Measurements from ENCODE around the gene VEPH1.

Gene VEPH1

GRCh38 chr3:157261000-157261399 lies 242.2 kb downstream of the VEPH1 start:
- Histone ChIP-seq H3K27me3 (replicated peaks; ENCODE audit: control insufficient read depth, insufficient read depth, low read length, poor library complexity, severe bottlenecking) (no peaks in the 10 kb centered on the region), H3K36me3 (ENCODE audit: control insufficient read depth, insufficient read depth, low read length) (no peaks in the 10 kb centered on the region), H3K4me3 (ENCODE audit: insufficient read depth, low read depth, low read length, poor library complexity, severe bottlenecking) (no peak overlapping the region), H3K27ac (ENCODE audit: insufficient read depth, low read length, poor library complexity, severe bottlenecking) (no peak overlapping the region), H3K4me1 (ENCODE audit: control insufficient read depth, insufficient read depth, low read length, poor library complexity, severe bottlenecking) (no peaks in the 10 kb centered on the region), H3K9me3 (ENCODE audit: control insufficient read depth, low read length) (no peaks in the 10 kb centered on the region)
- DNase-seq: no peak

GRCh38 chr3:157259825-157260224 lies 243.4 kb downstream of the VEPH1 start:
- H3K27me3 ChIP-seq (replicated peaks; ENCODE audit: control insufficient read depth, insufficient read depth, low read length, poor library complexity, severe bottlenecking): no peaks in the 10 kb centered on the region
- no peaks in the 10 kb centered on the region for H3K36me3 ChIP-seq (ENCODE audit: control insufficient read depth, insufficient read depth, low read length)
- DNase-seq: no peak
- no peaks in the 10 kb centered on the region for H3K4me1 ChIP-seq (ENCODE audit: control insufficient read depth, insufficient read depth, low read length, poor library complexity, severe bottlenecking)
- no peak overlapping the region for H3K27ac ChIP-seq (ENCODE audit: insufficient read depth, low read length, poor library complexity, severe bottlenecking)
- H3K9me3 ChIP-seq (ENCODE audit: control insufficient read depth, low read length): no peaks in the 10 kb centered on the region
- H3K4me3 ChIP-seq (ENCODE audit: insufficient read depth, low read depth, low read length, poor library complexity, severe bottlenecking): no peak overlapping the region

GRCh38 chr3:157257101-157257500 lies 246.1 kb downstream of the VEPH1 start:
- DNase-seq: no peak
- H3K4me1 ChIP-seq (ENCODE audit: control insufficient read depth, insufficient read depth, low read length, poor library complexity, severe bottlenecking): no peaks in the 10 kb centered on the region
- H3K36me3 ChIP-seq (ENCODE audit: control insufficient read depth, insufficient read depth, low read length): no peaks in the 10 kb centered on the region

GRCh38 chr3:157255797-157256196 lies 247.4 kb downstream of the VEPH1 start:
- DNase-seq: no peak
- no peaks in the 10 kb centered on the region for H3K27me3 ChIP-seq (replicated peaks; ENCODE audit: control insufficient read depth, insufficient read depth, low read length, poor library complexity, severe bottlenecking)
- H3K9me3 ChIP-seq (ENCODE audit: control insufficient read depth, low read length): no peaks in the 10 kb centered on the region
- no peaks in the 10 kb centered on the region for H3K36me3 ChIP-seq (ENCODE audit: control insufficient read depth, insufficient read depth, low read length)
- H3K4me1 ChIP-seq (ENCODE audit: control insufficient read depth, insufficient read depth, low read length, poor library complexity, severe bottlenecking): no peaks in the 10 kb centered on the region
- H3K27ac ChIP-seq (ENCODE audit: insufficient read depth, low read length, poor library complexity, severe bottlenecking): no peak overlapping the region
- H3K4me3 ChIP-seq (ENCODE audit: insufficient read depth, low read depth, low read length, poor library complexity, severe bottlenecking): no peak overlapping the region

More at GRCh38 chr3:157257101-157257500, 246.1 kb downstream of the VEPH1 start:
- Histone ChIP-seq H3K27ac (ENCODE audit: insufficient read depth, low read length, poor library complexity, severe bottlenecking) (no peak overlapping the region), H3K9me3 (ENCODE audit: control insufficient read depth, low read length) (no peaks in the 10 kb centered on the region), H3K27me3 (replicated peaks; ENCODE audit: control insufficient read depth, insufficient read depth, low read length, poor library complexity, severe bottlenecking) (no peaks in the 10 kb centered on the region), H3K4me3 (ENCODE audit: insufficient read depth, low read depth, low read length, poor library complexity, severe bottlenecking) (no peak overlapping the region)

- Histone ChIP-seq H3K27me3 (replicated peaks; ENCODE audit: control insufficient read depth, insufficient read depth, low read length, poor library complexity, severe bottlenecking) (no peaks in the 10 kb centered on the region), H3K4me1 (ENCODE audit: control insufficient read depth, insufficient read depth, low read length, poor library complexity, severe bottlenecking) (no peaks in the 10 kb centered on the region), H3K9me3 (ENCODE audit: control insufficient read depth, low read length) (no peaks in the 10 kb centered on the region), H3K36me3 (ENCODE audit: control insufficient read depth, insufficient read depth, low read length) (no peaks in the 10 kb centered on the region), H3K4me3 (ENCODE audit: insufficient read depth, low read depth, low read length, poor library complexity, severe bottlenecking) (no peak overlapping the region), H3K27ac (ENCODE audit: insufficient read depth, low read length, poor library complexity, severe bottlenecking) (no peak overlapping the region)
- no peak for DNase-seq
These were observed 251.5 kb downstream of the VEPH1 start for GRCh38 chr3:157251685-157252084.

GRCh38 chr3:157249606-157250005 lies 253.6 kb downstream of the VEPH1 start:
- Histone ChIP-seq H3K4me3 (ENCODE audit: insufficient read depth, low read depth, low read length, poor library complexity, severe bottlenecking) (no peak overlapping the region), H3K36me3 (ENCODE audit: control insufficient read depth, insufficient read depth, low read length) (no peaks in the 10 kb centered on the region), H3K27me3 (replicated peaks; ENCODE audit: control insufficient read depth, insufficient read depth, low read length, poor library complexity, severe bottlenecking) (no peaks in the 10 kb centered on the region), H3K9me3 (ENCODE audit: control insufficient read depth, low read length) (no peaks in the 10 kb centered on the region), H3K27ac (ENCODE audit: insufficient read depth, low read length, poor library complexity, severe bottlenecking) (no peak overlapping the region), H3K4me1 (ENCODE audit: control insufficient read depth, insufficient read depth, low read length, poor library complexity, severe bottlenecking) (no peaks in the 10 kb centered on the region)
- DNase-seq: no peak

GRCh38 chr3:157248590-157249422 lies 254.4 kb downstream of the VEPH1 start:
- no peak for DNase-seq
- no peak overlapping the region for H3K4me3 ChIP-seq (ENCODE audit: insufficient read depth, low read depth, low read length, poor library complexity, severe bottlenecking)
- H3K27ac ChIP-seq (ENCODE audit: insufficient read depth, low read length, poor library complexity, severe bottlenecking): no peak overlapping the region
- H3K9me3 ChIP-seq (ENCODE audit: control insufficient read depth, low read length): no peaks in the 10 kb centered on the region
- no peaks in the 10 kb centered on the region for H3K27me3 ChIP-seq (replicated peaks; ENCODE audit: control insufficient read depth, insufficient read depth, low read length, poor library complexity, severe bottlenecking)
- H3K36me3 ChIP-seq (ENCODE audit: control insufficient read depth, insufficient read depth, low read length): no peaks in the 10 kb centered on the region
- H3K4me1 ChIP-seq (ENCODE audit: control insufficient read depth, insufficient read depth, low read length, poor library complexity, severe bottlenecking): no peaks in the 10 kb centered on the region

- Histone ChIP-seq H3K36me3 (ENCODE audit: control insufficient read depth, insufficient read depth, low read length) (no peaks in the 10 kb centered on the region), H3K27me3 (replicated peaks; ENCODE audit: control insufficient read depth, insufficient read depth, low read length, poor library complexity, severe bottlenecking) (no peaks in the 10 kb centered on the region), H3K27ac (ENCODE audit: insufficient read depth, low read length, poor library complexity, severe bottlenecking) (no peak overlapping the region), H3K9me3 (ENCODE audit: control insufficient read depth, low read length) (no peaks in the 10 kb centered on the region), H3K4me3 (ENCODE audit: insufficient read depth, low read depth, low read length, poor library complexity, severe bottlenecking) (no peak overlapping the region), H3K4me1 (ENCODE audit: control insufficient read depth, insufficient read depth, low read length, poor library complexity, severe bottlenecking) (no peaks in the 10 kb centered on the region)
- no peak for DNase-seq
These were observed 255.8 kb downstream of the VEPH1 start for GRCh38 chr3:157247391-157247790.

- no peak overlapping the region for H3K4me3 ChIP-seq (ENCODE audit: insufficient read depth, low read depth, low read length, poor library complexity, severe bottlenecking)
- H3K4me1 ChIP-seq (ENCODE audit: control insufficient read depth, insufficient read depth, low read length, poor library complexity, severe bottlenecking): no peaks in the 10 kb centered on the region
- no peak for DNase-seq
- H3K36me3 ChIP-seq (ENCODE audit: control insufficient read depth, insufficient read depth, low read length): no peaks in the 10 kb centered on the region
- H3K9me3 ChIP-seq (ENCODE audit: control insufficient read depth, low read length): no peaks in the 10 kb centered on the region
- H3K27me3 ChIP-seq (replicated peaks; ENCODE audit: control insufficient read depth, insufficient read depth, low read length, poor library complexity, severe bottlenecking): no peaks in the 10 kb centered on the region
- H3K27ac ChIP-seq (ENCODE audit: insufficient read depth, low read length, poor library complexity, severe bottlenecking): no peak overlapping the region
These were observed 260.4 kb downstream of the VEPH1 start for GRCh38 chr3:157242836-157243235.

GRCh38 chr3:157241599-157241998 lies 261.6 kb downstream of the VEPH1 start:
- Histone ChIP-seq H3K27ac (ENCODE audit: insufficient read depth, low read length, poor library complexity, severe bottlenecking) (no peak overlapping the region), H3K36me3 (ENCODE audit: control insufficient read depth, insufficient read depth, low read length) (no peaks in the 10 kb centered on the region), H3K4me3 (ENCODE audit: insufficient read depth, low read depth, low read length, poor library complexity, severe bottlenecking) (no peak overlapping the region), H3K9me3 (ENCODE audit: control insufficient read depth, low read length) (no peaks in the 10 kb centered on the region), H3K27me3 (replicated peaks; ENCODE audit: control insufficient read depth, insufficient read depth, low read length, poor library complexity, severe bottlenecking) (no peaks in the 10 kb centered on the region), H3K4me1 (ENCODE audit: control insufficient read depth, insufficient read depth, low read length, poor library complexity, severe bottlenecking) (no peaks in the 10 kb centered on the region)
- DNase-seq: no peak

Data from effector memory CD4-positive, alpha-beta T cell (primary cell).